Measurements from ENCODE around the gene SPNS2.

The SPNS2 gene

GRCh38 chr17:4538236-4539002 lies 39.7 kb downstream of the SPNS2 start:
- no peak for DNase-seq

- no peak for DNase-seq
These were observed 40.3 kb downstream of the SPNS2 start for GRCh38 chr17:4539025-4539424.

GRCh38 chr17:4539576-4540223 lies 41.0 kb downstream of the SPNS2 start:
- no peak for DNase-seq

- DNase-seq = no peak
These were observed 41.6 kb downstream of the SPNS2 start for GRCh38 chr17:4540224-4540651.

GRCh38 chr17:4540687-4541327 lies 42.1 kb downstream of the SPNS2 start:
- DNase-seq = no peak

GRCh38 chr17:4541328-4542002 lies 42.8 kb downstream of the SPNS2 start:
- DNase-seq = no peak

- DNase-seq = no peak
These were observed 43.5 kb downstream of the SPNS2 start for GRCh38 chr17:4542003-4542725.

- no peak for DNase-seq
These were observed 44.1 kb downstream of the SPNS2 start for GRCh38 chr17:4542726-4543191.

- no peak for DNase-seq
These were observed 44.9 kb downstream of the SPNS2 start for GRCh38 chr17:4543557-4544026.

GRCh38 chr17:4544135-4544950 lies 45.7 kb downstream of the SPNS2 start:
- no peak for DNase-seq

GRCh38 chr17:4544951-4545216 lies 46.2 kb downstream of the SPNS2 start:
- DNase-seq = no peak

- DNase-seq = no peak
These were observed 46.7 kb downstream of the SPNS2 start for GRCh38 chr17:4545217-4545951.

- DNase-seq = no peak
These were observed 48.6 kb downstream of the SPNS2 start for GRCh38 chr17:4547118-4547906.

GRCh38 chr17:4548061-4548461 lies 49.4 kb downstream of the SPNS2 start:
- DNase-seq = no peak

GRCh38 chr17:4548721-4549531 lies 50.2 kb downstream of the SPNS2 start:
- DNase-seq = no peak

GRCh38 chr17:4549781-4550533 lies 51.3 kb downstream of the SPNS2 start:
- no peak for DNase-seq

- DNase-seq = no peak
These were observed 51.9 kb downstream of the SPNS2 start for GRCh38 chr17:4550534-4551039.

GRCh38 chr17:4551141-4551540 lies 52.5 kb downstream of the SPNS2 start:
- DNase-seq = no peak
